ENCODE results near the gene RPL13A. TPM values are rescaled to one million over a fixed set of nuclear protein-coding genes. Genes with fewer than 3 reads are reported as not detected.

RPL13A gene
- total RNA-seq, 1 experiment from 2014 or later, result 3,286 TPM

DNA sequence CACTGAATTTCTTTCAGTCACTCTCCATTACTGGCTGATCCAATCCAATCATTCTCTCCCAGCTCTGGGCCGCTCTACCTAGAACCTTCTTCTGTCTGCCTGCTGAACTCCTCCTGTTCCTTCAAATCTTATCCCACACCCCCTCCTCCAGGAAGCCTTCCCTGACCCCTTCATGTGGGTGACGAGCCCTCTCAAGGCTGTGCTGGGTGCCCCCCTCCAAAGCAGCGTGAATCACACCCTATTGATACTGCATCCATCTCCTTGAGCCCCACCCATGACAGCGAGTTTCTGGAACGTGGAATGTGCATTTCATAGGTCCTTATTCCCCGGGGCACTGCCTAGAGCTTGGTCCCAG, 39.0 kb upstream of the RPL13A start:
- no peak overlapping the region for H3K14ac ChIP-seq (ENCODE audit: insufficient read depth, low read length)
- Mint-ChIP-seq H3K27ac (peak overlapping the region in 2 of 3 experiments; percentile 66 to 86; a peak in 3 of 7 replicates), H3K4me1 (peaks cover 17 to 38% of the 10 kb centered on the region in 2 experiments), H3K27me3 (ENCODE audit: low read depth) (peaks cover 2% of the 10 kb centered on the region; the same call in 1 of the 2 replicates), H3K4me3 (peak overlapping the region; percentile 39 to 50; a peak in 4 of 5 replicates), H3K9me3 (no peaks in the 10 kb centered on the region), H3K36me3 (ENCODE audit: insufficient read depth in 1 of 3, low read depth in 3 of 3) (peaks cover 39 to 53% (median 50%) of the 10 kb centered on the region in 3 experiments)
- no peaks in the 10 kb centered on the region for H3K9me3 ChIP-seq (ENCODE audit: control insufficient read depth, low read depth, low read length)
- no peak for DNase-seq
- no peak overlapping the region for H3T11ph ChIP-seq (ENCODE audit: low read length)
- H3K18ac ChIP-seq (ENCODE audit: insufficient read length, low read depth, low read length), result no peak overlapping the region
- no peaks in the 10 kb centered on the region for H3K4me1 ChIP-seq (ENCODE audit: insufficient read depth, low read length)
- H2BK12ac ChIP-seq (ENCODE audit: insufficient read length, low read depth, low read length), result no peak overlapping the region
- H2BK5ac ChIP-seq (ENCODE audit: insufficient read length, low read length), result no peak overlapping the region
- no peak overlapping the region for H2BK120ac ChIP-seq (ENCODE audit: low read depth, low read length, poor library complexity, severe bottlenecking)
- no peak overlapping the region for H4K91ac ChIP-seq (ENCODE audit: insufficient read length, low read depth, low read length)
- no CpG with 5 or more reads among the region's 6 CpGs for WGBS (ENCODE audit: extremely low coverage, insufficient read length, low lambda C conversion rate)
- H4K20me1 ChIP-seq (ENCODE audit: control insufficient read depth, insufficient read depth, insufficient read length), result no peaks in the 10 kb centered on the region
- no peak for TF ChIP-seq CTCF (conservative IDR thresholded peaks at IDR 0.05)
- no peak overlapping the region for H2AFZ ChIP-seq (ENCODE audit: low read length)
- no peak overlapping the region for H2AK5ac ChIP-seq (ENCODE audit: insufficient read length, low read length)
- peaks cover 2% of the 10 kb centered on the region for H3K23me2 ChIP-seq (ENCODE audit: insufficient read length, low read depth, low read length, poor library complexity, severe bottlenecking)
- H2BK20ac ChIP-seq (ENCODE audit: low read depth, low read length, poor library complexity, severe bottlenecking), result no peak overlapping the region
- no peaks in the 10 kb centered on the region for H3K27me3 ChIP-seq (ENCODE audit: insufficient read depth, low read length)
- no peak overlapping the region for H3K27ac ChIP-seq (ENCODE audit: insufficient read length, low read depth, low read length)
- H3K79me1 ChIP-seq (ENCODE audit: insufficient read depth, low read depth, low read length, poor library complexity, severe bottlenecking), result peaks cover 4% of the 10 kb centered on the region
- H3K9ac ChIP-seq (ENCODE audit: extremely low read depth, insufficient read length, low read length), result no peak overlapping the region
- H4K8ac ChIP-seq (replicated peaks; ENCODE audit: insufficient read length, low read depth, low read length), result no peak overlapping the region
- H3K79me2 ChIP-seq (ENCODE audit: insufficient read depth, low read length), result no peaks in the 10 kb centered on the region; the same call in 1 of the 2 replicates
- H3K4ac ChIP-seq (ENCODE audit: low read depth, low read length), result no peak overlapping the region
- no peak overlapping the region for H3K4me2 ChIP-seq (ENCODE audit: insufficient read depth, insufficient read length, low read length)
- no peak overlapping the region for H3K56ac ChIP-seq (ENCODE audit: insufficient read length, low read depth, low read length)
- no peak overlapping the region for H3K23ac ChIP-seq (ENCODE audit: insufficient read length, low read depth, low read length)
- H4K5ac ChIP-seq (ENCODE audit: insufficient read length, low read depth, low read length), result no peak overlapping the region
- H2BK15ac ChIP-seq (ENCODE audit: low read depth, low read length), result no peak overlapping the region

All from H9 (cell line).